Endothelial cell of umbilical vein (primary cell): ENCODE measurements around the gene PCNX1. TPM values are rescaled to one million over a fixed set of nuclear protein-coding genes. Genes with fewer than 3 reads are reported as not detected.
"Not testable (repeated sequence)": the region's sequence is repeated elsewhere in the genome, so short reads cannot be mapped to it uniquely, and the experiment has no call there.

Source experiments
- BruUV-seq: library from RNA; stranded (reverse); fragments of 400-500 nt; replicated peaks from 2 replicates; lab custom pipeline; 2021; lab: Mats Ljungman, UMichigan
- CTCF ChIA-PET: fragments of 300-600, 350-600 bp; sonication (Branson Sonifier 250); formaldehyde crosslinking; loops from one replicate; lab custom pipeline; 2021; ENCODE audit warnings: antibody characterized with exemption, inconsistent platforms; lab: Charles Lee
- POLR2A ChIA-PET: fragments of 300-600, 350-600 bp; sonication (Branson Sonifier 250); formaldehyde crosslinking; loops from one replicate; lab custom pipeline; 2021; ENCODE audit warnings: antibody characterized with exemption, inconsistent platforms; lab: Charles Lee
- DNase-seq: peaks from one replicate; pipeline ENCODE4 v3.0.0-alpha.2; 2011; ENCODE audit warnings: low read depth, low spot score
- FAIRE-seq: peaks from 2 replicates; lab custom pipeline; 2011; peaks lifted over from hg19 to GRCh38; lab: Jason Lieb, UNC
- H2AFZ ChIP-seq: 2 replicates; pipeline ENCODE4 v1.6.0; 2012; ENCODE audit warnings: low read depth, low read length, control low read depth, inconsistent platforms
- H3K27ac ChIP-seq: 2 replicates; pipeline ENCODE4 v1.5.1; 2011; ENCODE audit warnings: low read depth, mild to moderate bottlenecking, control low read depth, low read length, moderate library complexity; ENCODE audit not compliant: insufficient read depth
- H3K27me3 ChIP-seq, 2 experiments: 2 replicates each; pipeline versions ENCODE4 v1.6.0 to v1.6.1; 2011; ENCODE audit warnings: low read length in 2 of 2, mixed read lengths in 1 of 2; ENCODE audit not compliant: control insufficient read depth in 2 of 2, insufficient read depth in 2 of 2
- H3K36me3 ChIP-seq, 2 experiments: 2 replicates in 1 of 2; 3 replicates in 1 of 2; pipeline ENCODE4 v1.5.1; 2011; ENCODE audit warnings: low read length in 2 of 2, mild to moderate bottlenecking in 1 of 2, moderate library complexity in 1 of 2; ENCODE audit not compliant: control insufficient read depth in 2 of 2, insufficient read depth in 2 of 2; ENCODE audit errors: extremely low read depth in 1 of 2
- H3K4me1 ChIP-seq: 3 replicates; pipeline ENCODE4 v1.5.1; 2011; ENCODE audit warnings: mild to moderate bottlenecking, low read length; ENCODE audit not compliant: control insufficient read depth, insufficient read depth; ENCODE audit errors: extremely low read depth
- H3K4me2 ChIP-seq: 2 replicates; pipeline ENCODE4 v1.6.1; 2011; ENCODE audit warnings: low read length, control low read depth, mixed read lengths; ENCODE audit not compliant: insufficient read depth
- H3K4me3 ChIP-seq, 3 experiments: fragments of 200-600 bp in 1 of 3; sonication (generic), shearing (Covaris generic) in 1 of 3; replicated peaks in 1 of 3; 2 replicates each; pipeline ENCODE4 v1.5.1; 2011 to 2016; ENCODE audit warnings: control low read depth in 3 of 3, low read length in 3 of 3, mild to moderate bottlenecking in 2 of 3, inconsistent platforms in 1 of 3, low read depth in 1 of 3, moderate library complexity in 1 of 3; ENCODE audit not compliant: insufficient read depth in 1 of 3
- H3K79me2 ChIP-seq: 2 replicates; pipeline ENCODE4 v1.6.0; 2012; ENCODE audit warnings: low read length, inconsistent platforms; ENCODE audit not compliant: control insufficient read depth, insufficient read depth
- H3K9ac ChIP-seq: replicated peaks from 2 replicates; pipeline ENCODE3; 2011; ENCODE audit warnings: low read length, control low read depth; ENCODE audit not compliant: insufficient read depth; ENCODE audit errors: extremely low read depth
- H3K9me1 ChIP-seq: replicated peaks from 3 replicates; pipeline ENCODE4 v1.6.0; 2011; ENCODE audit warnings: mild to moderate bottlenecking, low read length; ENCODE audit not compliant: control insufficient read depth, insufficient read depth; ENCODE audit errors: extremely low read depth
- H3K9me3 ChIP-seq: replicated peaks from 2 replicates; pipeline ENCODE4 v1.5.1; 2012; ENCODE audit warnings: low read length, inconsistent platforms; ENCODE audit not compliant: control insufficient read depth, insufficient read depth
- H4K20me1 ChIP-seq: replicated peaks from 2 replicates; pipeline ENCODE3; 2011; ENCODE audit warnings: mild to moderate bottlenecking, low read length; ENCODE audit not compliant: control insufficient read depth, insufficient read depth; ENCODE audit errors: extremely low read depth
- CTCF ChIP-seq, 2 donors: IDR thresholded peaks; 1 replicate in 1 of 2; 2 replicates in 1 of 2; pipeline ENCODE4 v1.5.1; 2011; ENCODE audit warnings: low read length in 2 of 2, mild to moderate bottlenecking in 2 of 2, moderate library complexity in 2 of 2, control low read depth in 1 of 2, inconsistent platforms in 1 of 2, low read depth in 1 of 2; ENCODE audit not compliant: insufficient read depth in 1 of 2; ENCODE audit errors: extremely low read depth in 1 of 2
- GATA2 ChIP-seq: IDR thresholded peaks from 2 replicates; pipeline ENCODE4 v1.7.0; 2011; ENCODE audit warnings: low read depth, mild to moderate bottlenecking, moderate library complexity, mixed read lengths, low read length; ENCODE audit not compliant: insufficient read length, insufficient read depth
- JUN ChIP-seq: IDR thresholded peaks from 2 replicates; pipeline ENCODE4 v1.6.1; 2011; ENCODE audit warnings: borderline replicate concordance, low read depth; ENCODE audit not compliant: insufficient read length, insufficient read depth
- POLR2A ChIP-seq: IDR thresholded peaks from 2 replicates; pipeline ENCODE4 v1.6.1; 2012; ENCODE audit warnings: low read depth, mild to moderate bottlenecking, control low read depth, low read length
- dilution Hi-C: fragments of 300-500 bp; cut with MboI; formaldehyde crosslinking; loops from one replicate; pipeline ENCODE4 v1.15.0; 2019; ENCODE audit warnings: low sequenced_read_pairs; ENCODE audit not compliant: extremely low pct_ligation_motif_present
- intact Hi-C: fragments of 100-400 bp; cut with micrococcal nuclease; formaldehyde crosslinking; loops from one replicate; pipeline ENCODE4 v1.10.0; 2022
- polyA plus RNA-seq, 4 experiments: library from polyadenylated mRNA; depleted of rRNA in 3 of 4; stranded (reverse) in 3 of 4; unstranded in 1 of 4; fragments of >200 nt; gene quantifications; 2 replicates each; pipeline versions ENCODE4 v1.2.1 to v1.2.3, GENCODE V29; 2011 to 2012; ENCODE audit warnings: missing spikeins in 1 of 4
- total RNA-seq: library from RNA; stranded (reverse); gene quantifications from 2 replicates; pipeline ENCODE4 v1.2.3, GENCODE V29; 2021

PCNX1 gene
- total and polyA plus RNA-seq, 2 donors (not counting 3 experiments of a cell fraction or from before 2014, with no cell fraction given) = 21.4 to 40.5 TPM

GRCh38 chr14:71013551-71014192, 106.4 kb downstream of the PCNX1 start:
- Histone ChIP-seq H2AFZ (no peak overlapping the region), H3K79me2 (no peaks in the 10 kb centered on the region), H4K20me1 (no peaks in the 10 kb centered on the region), H3K9me1 (peaks cover 2% of the 10 kb centered on the region), H3K9me3 (no peaks in the 10 kb centered on the region), H3K27ac (no peak overlapping the region), H3K4me2 (no peak overlapping the region), H3K9ac (no peak overlapping the region), H3K4me1 (no peaks in the 10 kb centered on the region), H3K4me3 (no peak overlapping the region), H3K36me3 (no peaks in the 10 kb centered on the region), H3K27me3 (no peaks in the 10 kb centered on the region)
- TF ChIP-seq POLR2A (no peak), GATA2 (no peak), JUN (no peak), CTCF (IDR thresholded peaks at IDR 0.05; ENCODE audit: extremely low read depth in 1 of 2, insufficient read depth in 1 of 2, low read depth in 1 of 2, low read length in 2 of 2) (no peak)
- CTCF ChIA-PET = no interaction called here
- DNase-seq = no peak
- intact Hi-C loops (no loop called here), dilution Hi-C loops (no loop called here)
- POLR2A ChIA-PET = no interaction called here
- FAIRE-seq = no peak
- no TSS peak for BruUV-seq

GRCh38 chr14:71019917-71020316, 112.7 kb downstream of the PCNX1 start:
- H3K9me1 ChIP-seq, H3K79me2 ChIP-seq, H3K4me3 ChIP-seq, H3K36me3 ChIP-seq, H3K27me3 ChIP-seq, H3K27ac ChIP-seq, FAIRE-seq, POLR2A ChIA-PET, H3K4me2 ChIP-seq, intact Hi-C loops, CTCF ChIA-PET, BruUV-seq, H2AFZ ChIP-seq, DNase-seq, dilution Hi-C loops, H4K20me1 ChIP-seq, H3K9me3 ChIP-seq, H3K9ac ChIP-seq: not testable (repeated sequence)
- H3K4me1 ChIP-seq = peaks cover 22% of the 10 kb centered on the region
